ENCODE results near the gene FAM117A.

GRCh38 chr17:49708515-49709183 is 55.3 kb downstream of the FAM117A start:
- TF ChIP-seq CTCF (conservative IDR thresholded peaks at IDR 0.05; ENCODE audit: low read depth, low read length) (peak; percentile 11; the same call in 1 of the 2 replicates), EZH2 (IDR thresholded peaks at IDR 0.05; ENCODE audit: low read length, unreplicated experiment) (no peak)

Data from PC-3 (cell line).